GM21515 (cell line): ENCODE data around the gene SEPHS1.
"Not testable (repeated sequence)": the region's sequence is repeated elsewhere in the genome, so short reads cannot be mapped to it uniquely, and the experiment has no call there.

Source experiments
- ATAC-seq: cut with Tn5 transposase; IDR thresholded peaks from one replicate; pipeline ENCODE4 v1.9.1; 2021; ENCODE audit not compliant: unreplicated experiment

Gene SEPHS1

GRCh38 chr10:13348216-13349017 lies at the start of gene SEPHS1:
Gene SEPHS1, minus strand, starts transcription at chr10:13348293. Its CDS starts 3,343 bp downstream, at chr10:13344950.
- ATAC-seq = peak; percentile 50

- no peak for ATAC-seq
These were observed 49.0 kb upstream of the SEPHS1 start for GRCh38 chr10:13397052-13397451.

GRCh38 chr10:13396369-13396768 lies 48.3 kb upstream of the SEPHS1 start:
- no peak for ATAC-seq

- ATAC-seq = no peak
These were observed 47.4 kb upstream of the SEPHS1 start for GRCh38 chr10:13395540-13395939.

GRCh38 chr10:13393640-13394039 lies 45.5 kb upstream of the SEPHS1 start:
- no peak for ATAC-seq

GRCh38 chr10:13392701-13393100 lies 44.6 kb upstream of the SEPHS1 start:
- ATAC-seq = no peak

- ATAC-seq = no peak
These were observed 42.8 kb upstream of the SEPHS1 start for GRCh38 chr10:13390604-13391522.

- ATAC-seq = no peak
These were observed 40.6 kb upstream of the SEPHS1 start for GRCh38 chr10:13388478-13389230.

- no peak for ATAC-seq
These were observed 37.9 kb upstream of the SEPHS1 start for GRCh38 chr10:13386021-13386420.

- ATAC-seq = no peak
These were observed 35.3 kb upstream of the SEPHS1 start for GRCh38 chr10:13383399-13383761.

- no peak for ATAC-seq
These were observed 34.8 kb upstream of the SEPHS1 start for GRCh38 chr10:13382703-13383398.

- not testable (repeated sequence) for ATAC-seq
These were observed 31.0 kb upstream of the SEPHS1 start for GRCh38 chr10:13379061-13379460.

GRCh38 chr10:13376746-13377145 lies 28.7 kb upstream of the SEPHS1 start:
- no peak for ATAC-seq

- ATAC-seq = no peak
These were observed 28.2 kb upstream of the SEPHS1 start for GRCh38 chr10:13376297-13376696.

- no peak for ATAC-seq
These were observed 27.7 kb upstream of the SEPHS1 start for GRCh38 chr10:13375791-13376190.

GRCh38 chr10:13373644-13374043 lies 25.6 kb upstream of the SEPHS1 start:
- ATAC-seq = no peak

GRCh38 chr10:13372524-13372923 lies 24.4 kb upstream of the SEPHS1 start:
- no peak for ATAC-seq

GRCh38 chr10:13371897-13372470 lies 23.9 kb upstream of the SEPHS1 start:
- peak; percentile 76 for ATAC-seq

- no peak for ATAC-seq
These were observed 18.8 kb upstream of the SEPHS1 start for GRCh38 chr10:13366891-13367290.

- no peak for ATAC-seq
These were observed 17.7 kb upstream of the SEPHS1 start for GRCh38 chr10:13365831-13366230.
